Measurements from ENCODE around the gene SCYGR3. TPM values are rescaled to one million over a fixed set of nuclear protein-coding genes. Genes with fewer than 3 reads are reported as not detected.

SCYGR3 gene
- total and polyA plus RNA-seq, 2 of the 13 experiments (the other 11 are each of a cell fraction or from before 2014, with no cell fraction given) = not detected

- no peak for TF ChIP-seq PLSCR1 (CRISPR knock-in tag; IDR thresholded peaks at IDR 0.05; ENCODE audit: borderline replicate concordance)
- no peak for TF ChIP-seq MAFK (conservative IDR thresholded peaks at IDR 0.05 in 1 of 2, IDR thresholded peaks at IDR 0.05 in 1 of 2; ENCODE audit: low read length in 2 of 2)
- TF ChIP-seq ZSCAN21 (CRISPR knock-in tag; IDR thresholded peaks at IDR 0.05; ENCODE audit: borderline replicate concordance) = no peak
- no peak for TF ChIP-seq UBTF (CRISPR knock-in tag; IDR thresholded peaks at IDR 0.05)
- no peak for TF ChIP-seq ZIK1 (CRISPR knock-in tag; IDR thresholded peaks at IDR 0.05; ENCODE audit: borderline replicate concordance, low read depth)
These were observed 14.8 kb upstream of the SCYGR3 start (continued) for GRCh38 chr2:227629435-227629834.

- WGBS (ENCODE audit: low lambda C conversion rate) = 60% methylated on average over 3 of the region's 3 CpGs
- DNase-seq (ENCODE audit: low spot score) = no peak
- H3K27ac ChIP-seq (ENCODE audit: extremely low read length, insufficient read depth, low read length) = no peak overlapping the region
- FAIRE-seq = no peak
- no peak overlapping the region for H2AFZ ChIP-seq (ENCODE audit: low read length)
- ChIA-PET CTCF (ENCODE audit: low intra/inter-chr PET ratio, low total read pairs) (no interaction called here), POLR2A (no interaction called here)
- H3K4me2 ChIP-seq (ENCODE audit: low read depth, low read length) = no peak overlapping the region
- no peaks in the 10 kb centered on the region for H3K36me3 ChIP-seq (replicated peaks in 1 of 2; ENCODE audit: control insufficient read depth in 1 of 2, insufficient read depth in 2 of 2, low read length in 2 of 2)
- H3K79me2 ChIP-seq (ENCODE audit: insufficient read depth, low read length) = no peaks in the 10 kb centered on the region
- no peaks in the 10 kb centered on the region for H3K4me1 ChIP-seq (ENCODE audit: insufficient read depth, low read length)
- in situ Hi-C loops (cut with HindIII; ENCODE audit: extremely low pct_ligation_motif_present, low pct_unique_long_range_greater_than_20kb) (no loop called here), intact Hi-C loops (cut with micrococcal nuclease; ENCODE audit: unreplicated experiment) (no loop called here)
- H4K20me1 ChIP-seq (ENCODE audit: insufficient read depth, low read length) = no peaks in the 10 kb centered on the region
- no TSS peak for BruUV-seq (replicated peaks)
- peaks cover 0 to 11% of the 10 kb centered on the region in 2 experiments; a peak in 2 of 5 replicates for H3K27me3 ChIP-seq (ENCODE audit: control insufficient read depth in 1 of 2, insufficient read depth in 2 of 2, low read length in 2 of 2)
- H3K4me3 ChIP-seq (replicated peaks in 1 of 3; ENCODE audit: insufficient read depth in 1 of 3, low read depth in 2 of 3, low read length in 3 of 3) = no peak overlapping the region
- H3K9ac ChIP-seq (ENCODE audit: insufficient read depth, low read depth, low read length) = no peak overlapping the region
- no peaks in the 10 kb centered on the region for H3K9me3 ChIP-seq (ENCODE audit: low read length)
- ATAC-seq = no peak
- TF ChIP-seq DZIP1 (CRISPR knock-in tag; IDR thresholded peaks at IDR 0.05) (no peak), ZBTB43 (CRISPR knock-in tag; conservative IDR thresholded peaks at IDR 0.05) (no peak), ZNF549 (CRISPR knock-in tag; IDR thresholded peaks at IDR 0.05) (no peak), DNMT1 (CRISPR knock-in tag; IDR thresholded peaks at IDR 0.05) (no peak), ZNF296 (CRISPR knock-in tag; conservative IDR thresholded peaks at IDR 0.05) (no peak), ELK4 (CRISPR knock-in tag; IDR thresholded peaks at IDR 0.05; ENCODE audit: borderline replicate concordance) (no peak), CHCHD3 (CRISPR knock-in tag; IDR thresholded peaks at IDR 0.05) (no peak), MIXL1 (CRISPR knock-in tag; IDR thresholded peaks at IDR 0.05) (no peak), ZNF430 (CRISPR knock-in tag; IDR thresholded peaks at IDR 0.05) (no peak), HCFC1 (IDR thresholded peaks at IDR 0.05; ENCODE audit: low read depth, low read length) (no peak)
These were observed 13.1 kb upstream of the SCYGR3 start for GRCh38 chr2:227627769-227628168.
